H1 (cell line): ENCODE data around the gene STK40. TPM values are rescaled to one million over a fixed set of nuclear protein-coding genes. Genes with fewer than 3 reads are reported as not detected.

Source experiments
- CTCF ChIA-PET: fragments of 300-600 bp; sonication (Branson Sonifier 250); formaldehyde crosslinking; loops from one replicate; lab custom pipeline; 2021; ENCODE audit not compliant: partially characterized antibody; lab: Charles Lee
- POLR2A ChIA-PET: fragments of 300-600 bp; sonication (Branson Sonifier 250); formaldehyde crosslinking; loops from one replicate; lab custom pipeline; 2021; ENCODE audit warnings: inconsistent platforms; ENCODE audit not compliant: partially characterized antibody; lab: Charles Lee
- DNase-seq, 2 experiments: peaks; one replicate each; pipeline versions ENCODE4 v3.0.0 to v3.0.0-alpha.2; 2010 to 2022; ENCODE audit warnings: low spot score in 2 of 2, low read depth in 1 of 2, mixed read lengths in 1 of 2
- FAIRE-seq: peaks from 2 replicates; lab custom pipeline; 2011; peaks lifted over from hg19 to GRCh38; lab: Jason Lieb, UNC
- H2AFZ ChIP-seq: 2 replicates; pipeline ENCODE4 v1.8.1; 2012; ENCODE audit warnings: low read length, inconsistent platforms
- H2AK5ac ChIP-seq: 2 replicates; pipeline ENCODE4 v1.6.1; 2013; ENCODE audit warnings: low read depth, low read length
- H2BK120ac ChIP-seq: replicated peaks from 2 replicates; pipeline ENCODE3; 2013; ENCODE audit warnings: low read depth, low read length, inconsistent platforms
- H2BK12ac ChIP-seq: 2 replicates; pipeline ENCODE4 v1.6.1; 2013; ENCODE audit warnings: low read depth, low read length
- H2BK15ac ChIP-seq: 2 replicates; pipeline ENCODE4 v1.6.1; 2013; ENCODE audit warnings: low read length
- H2BK20ac ChIP-seq: 2 replicates; pipeline ENCODE4 v1.6.1; 2013; ENCODE audit warnings: low read length
- H2BK5ac ChIP-seq: 2 replicates; pipeline ENCODE4 v1.6.1; 2013; ENCODE audit warnings: low read depth, low read length
- H3K14ac ChIP-seq: 2 replicates; pipeline ENCODE4 v1.6.1; 2013; ENCODE audit warnings: inconsistent platforms; ENCODE audit not compliant: insufficient read length
- H3K18ac ChIP-seq: 2 replicates; pipeline ENCODE4 v1.6.1; 2013; ENCODE audit warnings: low read length; ENCODE audit errors: extremely low read depth
- H3K23ac ChIP-seq: 2 replicates; pipeline ENCODE4 v1.6.1; 2013; ENCODE audit warnings: inconsistent platforms; ENCODE audit not compliant: insufficient read length
- H3K23me2 ChIP-seq: 2 replicates; pipeline ENCODE4 v1.6.1; 2013; ENCODE audit warnings: low read depth, low read length
- H3K27ac ChIP-seq: 2 replicates; pipeline ENCODE4 v1.6.1; 2011; ENCODE audit warnings: low read depth, low read length, inconsistent platforms
- H3K27me3 ChIP-seq, 4 experiments: replicated peaks in 1 of 4; 1 replicate in 1 of 4; 2 replicates in 3 of 4; pipeline versions ENCODE4 v1.6.1 to v1.8.1; 2011 to 2013; ENCODE audit warnings: low read length in 3 of 4, mild to moderate bottlenecking in 3 of 4, inconsistent platforms in 2 of 4, mixed read lengths in 2 of 4, moderate library complexity in 1 of 4; ENCODE audit not compliant: control insufficient read depth in 3 of 4, insufficient read depth in 3 of 4; ENCODE audit errors: extremely low read depth in 1 of 4
- H3K36me3 ChIP-seq, 4 experiments: 2 replicates each; pipeline versions ENCODE4 v1.6.1 to v1.8.1; 2011 to 2013; ENCODE audit warnings: mild to moderate bottlenecking in 4 of 4, low read length in 3 of 4, moderate library complexity in 2 of 4, control low read depth in 1 of 4, inconsistent platforms in 1 of 4; ENCODE audit not compliant: insufficient read depth in 4 of 4, control insufficient read depth in 2 of 4
- H3K4ac ChIP-seq: replicated peaks from 2 replicates; pipeline ENCODE3; 2013; ENCODE audit warnings: low read length, low read depth, mixed read lengths, inconsistent platforms; ENCODE audit not compliant: insufficient read length
- H3K4me1 ChIP-seq, 4 experiments: replicated peaks in 1 of 4; 1 replicate in 1 of 4; 2 replicates in 3 of 4; pipeline versions ENCODE4 v1.6.1 to v1.8.1; 2011 to 2013; ENCODE audit warnings: low read length in 3 of 4, inconsistent platforms in 2 of 4, mixed read lengths in 1 of 4; ENCODE audit not compliant: insufficient read depth in 4 of 4, control insufficient read depth in 3 of 4
- H3K4me2 ChIP-seq, 2 experiments: 2 replicates each; pipeline versions ENCODE4 v1.6.1 to v1.8.1; 2011 to 2013; ENCODE audit warnings: low read depth in 2 of 2, low read length in 2 of 2, control low read depth in 1 of 2, inconsistent platforms in 1 of 2, mild to moderate bottlenecking in 1 of 2; ENCODE audit not compliant: insufficient read depth in 1 of 2
- H3K4me3 ChIP-seq, 4 experiments: fragments of 200-600, 300-600 bp in 1 of 4; sonication (generic), shearing (Covaris generic), sonication (Bioruptor Twin) in 1 of 4; 2 replicates each; pipeline versions ENCODE4 v1.5.1 to v1.8.1; 2011 to 2016; ENCODE audit warnings: low read length in 4 of 4, low read depth in 3 of 4, control low read depth in 2 of 4, inconsistent platforms in 2 of 4, mild to moderate bottlenecking in 2 of 4, mixed read lengths in 1 of 4, moderate library complexity in 1 of 4; ENCODE audit not compliant: insufficient read depth in 2 of 4; ENCODE audit errors: extremely low read depth in 1 of 4
- H3K56ac ChIP-seq: replicated peaks from 2 replicates; pipeline ENCODE3; 2013; ENCODE audit warnings: low read depth, mild to moderate bottlenecking, mixed read lengths, low read length, inconsistent platforms; ENCODE audit not compliant: insufficient read length
- H3K79me1 ChIP-seq: 2 replicates; pipeline ENCODE4 v1.6.1; 2013; ENCODE audit warnings: low read depth, low read length, control low read depth
- H3K79me2 ChIP-seq, 2 experiments: 2 replicates each; pipeline versions ENCODE4 v1.6.1 to v1.8.1; 2012 to 2013; ENCODE audit warnings: low read length in 2 of 2, mild to moderate bottlenecking in 2 of 2, inconsistent platforms in 1 of 2; ENCODE audit not compliant: insufficient read depth in 2 of 2, control insufficient read depth in 1 of 2
- H3K9ac ChIP-seq, 4 experiments: replicated peaks in 1 of 4; 1 replicate in 1 of 4; 2 replicates in 3 of 4; pipeline versions ENCODE4 v1.6.1 to v1.8.1; 2011 to 2013; ENCODE audit warnings: low read depth in 3 of 4, low read length in 3 of 4, control low read depth in 2 of 4, mild to moderate bottlenecking in 2 of 4, moderate library complexity in 2 of 4, inconsistent platforms in 1 of 4; ENCODE audit errors: extremely low read depth in 1 of 4
- H3K9me3 ChIP-seq, 2 experiments: 2 replicates each; pipeline versions ENCODE4 v1.6.1 to v1.8.1; 2012 to 2013; ENCODE audit warnings: mild to moderate bottlenecking in 2 of 2, moderate library complexity in 2 of 2, control low read depth in 1 of 2, inconsistent platforms in 1 of 2, low read depth in 1 of 2, low read length in 1 of 2, mixed read lengths in 1 of 2; ENCODE audit not compliant: insufficient read depth in 2 of 2
- H4K20me1 ChIP-seq, 2 experiments: replicated peaks in 1 of 2; 2 replicates each; pipeline versions ENCODE3 to v1.8.1; 2011 to 2013; ENCODE audit warnings: inconsistent platforms in 2 of 2, low read length in 2 of 2, mild to moderate bottlenecking in 1 of 2; ENCODE audit not compliant: insufficient read depth in 2 of 2, control insufficient read depth in 1 of 2
- H4K5ac ChIP-seq: 2 replicates; pipeline ENCODE4 v1.6.1; 2013; ENCODE audit warnings: low read length, low read depth, mixed read lengths, inconsistent platforms; ENCODE audit not compliant: insufficient read length
- H4K8ac ChIP-seq: 2 replicates; pipeline ENCODE4 v1.8.0; 2013; ENCODE audit warnings: mild to moderate bottlenecking, moderate library complexity, low read length, inconsistent platforms; ENCODE audit not compliant: insufficient read depth; ENCODE audit errors: extremely low read depth
- H4K91ac ChIP-seq: replicated peaks from 2 replicates; pipeline ENCODE3; 2013; ENCODE audit warnings: low read length, mixed read lengths, inconsistent platforms; ENCODE audit not compliant: insufficient read length
- BACH1 ChIP-seq: IDR thresholded peaks from 2 replicates; pipeline ENCODE4 v1.6.1; 2012; ENCODE audit warnings: low read length, improper control_type of control experiment
- BRCA1 ChIP-seq: IDR thresholded peaks from 2 replicates; pipeline ENCODE4 v1.6.1; 2012; ENCODE audit warnings: low read depth, low read length, improper control_type of control experiment
- CBX8 ChIP-seq: fragments of 300-800, 300-1000 bp; sonication (generic); IDR thresholded peaks from 2 replicates; pipeline ENCODE4 v1.7.1; 2016; ENCODE audit warnings: low read depth, low read length, borderline replicate concordance
- EGR1 ChIP-seq: IDR thresholded peaks from 2 replicates; pipeline ENCODE4 v1.6.1; 2011; ENCODE audit warnings: low read depth, low read length, borderline replicate concordance
- JUN ChIP-seq: IDR thresholded peaks from 2 replicates; pipeline ENCODE4 v1.6.1; 2011; ENCODE audit warnings: low read depth, mild to moderate bottlenecking, improper control_type of control experiment, low read length
- RNF2 ChIP-seq: fragments of 200-900, 300-1000 bp; sonication (generic); IDR thresholded peaks from 2 replicates; pipeline ENCODE4 v1.7.1; 2016; ENCODE audit warnings: borderline replicate concordance, low read depth, mild to moderate bottlenecking, antibody characterized with exemption, low read length; ENCODE audit not compliant: poor library complexity, severe bottlenecking; ENCODE audit errors: missing control alignments
- SRF ChIP-seq: IDR thresholded peaks from 2 replicates; pipeline ENCODE4 v1.6.1; 2011; ENCODE audit warnings: mild to moderate bottlenecking, low read depth, low read length, moderate library complexity
- WGBS, 2 experiments: shearing (Covaris generic) in 1 of 2; methylation state at CpG; one replicate each; pipeline versions ENCODE4 v1.1.6 to v1.1.7; 2013 to 2015; ENCODE audit warnings: low lambda C conversion rate in 2 of 2, mixed read lengths in 2 of 2, inconsistent platforms in 1 of 2, low coverage in 1 of 2, missing lambda C conversion rate in 1 of 2; ENCODE audit not compliant: insufficient replicate concordance in 2 of 2, insufficient coverage in 1 of 2, insufficient read length in 1 of 2; ENCODE audit errors: extremely low coverage in 1 of 2, missing lambda C conversion rate in 1 of 2; 5-methylcytosine and 5-hydroxymethylcytosine counted together
- polyA plus RNA-seq, 7 experiments: library from polyadenylated mRNA; depleted of rRNA in 3 of 7; stranded (reverse) in 5 of 7; unstranded in 2 of 7; fragments of >200 nt in 5 of 7; fragments of 200-250 nt in 2 of 7; gene quantifications; 1 replicate in 5 of 7; 2 replicates in 1 of 7; 4 replicates in 1 of 7; pipeline versions ENCODE4 v1.2.1 to v1.2.3, GENCODE V29; 2011 to 2013; ENCODE audit warnings: missing spikeins in 2 of 7, mixed read lengths in 2 of 7
- total RNA-seq: library from RNA; stranded (reverse); fragmentation: NEBNext Ultra II Directional; extraction: Animal tissue kit (Norgen Biotek cat#: 25700); gene quantifications from 2 replicates; pipeline ENCODE4 v1.2.1, GENCODE V29; 2021

STK40 gene
- total and polyA plus RNA-seq, 2 of the 8 experiments (the other 6 are each of a cell fraction or from before 2014, with no cell fraction given): 13.6 to 28.6 TPM

DNA sequence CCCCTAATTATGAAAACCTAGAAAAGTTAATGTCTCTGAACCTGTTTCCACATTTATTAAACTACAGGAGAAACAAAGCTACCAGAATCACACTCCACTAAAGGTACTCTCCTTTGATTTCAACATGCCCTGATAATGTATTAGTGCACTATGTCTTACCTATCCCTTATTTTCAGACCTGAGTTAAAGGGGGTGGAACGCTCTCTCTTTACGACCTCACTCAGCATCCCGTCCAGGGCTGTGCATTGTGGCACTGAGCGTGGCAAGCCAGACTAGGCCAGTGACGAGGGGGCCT lies 11.3 kb upstream of the STK40 start:
- H2AFZ ChIP-seq: peak overlapping the region; percentile 66; the same call in 1 of the 2 replicates
- CTCF ChIA-PET: interaction anchor here (0.8 to 3.6 kb wide), 8 partner anchors 8 to 172 kb away, joined by 3 to 28 read pairs (median 4); partner anchors contain the start of genes OSCP1 and THRAP3
- H3K9ac ChIP-seq: peak overlapping the region; percentile 60 to 94 (median 76)
- FAIRE-seq: no peak
- H3K4ac ChIP-seq: peak overlapping the region; percentile 84
- H2BK5ac ChIP-seq: peak overlapping the region; percentile 85
- H2BK120ac ChIP-seq: no peak overlapping the region
- peak overlapping the region; percentile 48; the same call in 1 of the 2 replicates for H2AK5ac ChIP-seq
- peaks cover 3 to 14% (median 13%) of the 10 kb centered on the region in 4 experiments; a peak in 7 of 8 replicates for H3K36me3 ChIP-seq
- H3K9me3 ChIP-seq: no peaks in the 10 kb centered on the region
- peaks cover 3% of the 10 kb centered on the region; the same call in 1 of the 2 replicates for H3K79me1 ChIP-seq
- 0 out of 2 replicates have a peak overlapping the region, but pooled peaks have one; percentile 25 for H3K27ac ChIP-seq
- no peaks in the 10 kb centered on the region for H3K27me3 ChIP-seq
- 23% methylated on average over 5 of the region's 5 CpGs; no CpG with 5 or more reads in 1 of the 2 experiments for WGBS, 2 experiments
- H3K4me3 ChIP-seq: peak overlapping the region; percentile 73 to 87 (median 78)
- H2BK12ac ChIP-seq: peak overlapping the region; percentile 80; the same call in 1 of the 2 replicates
- peak overlapping the region; percentile 75 for H3K18ac ChIP-seq
- peak overlapping the region; percentile 81; the same call in 1 of the 2 replicates for H2BK15ac ChIP-seq
- DNase-seq: no peak
- H4K8ac ChIP-seq: peak overlapping the region; percentile 96; the same call in 1 of the 2 replicates
- H3K4me1 ChIP-seq: peaks cover 0 to 11% (median 9%) of the 10 kb centered on the region in 4 experiments; a peak in 5 of 7 replicates
- H3K23ac ChIP-seq: no peak overlapping the region
- H2BK20ac ChIP-seq: no peak overlapping the region
- peak overlapping the region; percentile 87 to 98 for H3K4me2 ChIP-seq
- H3K14ac ChIP-seq: no peak overlapping the region
- peak overlapping the region; percentile 64 for H3K56ac ChIP-seq
- peak overlapping the region; percentile 62 for H4K5ac ChIP-seq
- peaks cover 11% of the 10 kb centered on the region for H3K23me2 ChIP-seq
- peaks cover 0 to 11% of the 10 kb centered on the region in 2 experiments; a peak in 3 of 4 replicates for H3K79me2 ChIP-seq
- no peak overlapping the region for H4K91ac ChIP-seq
- POLR2A ChIA-PET: interaction anchor here (0.8 to 6.2 kb wide), 10 partner anchors 12 to 91 kb away, joined by 3 to 36 read pairs (median 4); partner anchors contain the start of genes EVA1B and SH3D21
- peaks cover 0 to 9% of the 10 kb centered on the region in 2 experiments for H4K20me1 ChIP-seq
- no peak for TF ChIP-seq RNF2
- TF ChIP-seq JUN: no peak
- no peak for TF ChIP-seq BACH1
- TF ChIP-seq BRCA1: no peak
- TF ChIP-seq EGR1: no peak
- no peak for TF ChIP-seq CBX8
- TF ChIP-seq SRF: no peak
